Measurements from ENCODE around the gene GHRH.

GHRH gene, protein sequence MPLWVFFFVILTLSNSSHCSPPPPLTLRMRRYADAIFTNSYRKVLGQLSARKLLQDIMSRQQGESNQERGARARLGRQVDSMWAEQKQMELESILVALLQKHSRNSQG

DNA sequence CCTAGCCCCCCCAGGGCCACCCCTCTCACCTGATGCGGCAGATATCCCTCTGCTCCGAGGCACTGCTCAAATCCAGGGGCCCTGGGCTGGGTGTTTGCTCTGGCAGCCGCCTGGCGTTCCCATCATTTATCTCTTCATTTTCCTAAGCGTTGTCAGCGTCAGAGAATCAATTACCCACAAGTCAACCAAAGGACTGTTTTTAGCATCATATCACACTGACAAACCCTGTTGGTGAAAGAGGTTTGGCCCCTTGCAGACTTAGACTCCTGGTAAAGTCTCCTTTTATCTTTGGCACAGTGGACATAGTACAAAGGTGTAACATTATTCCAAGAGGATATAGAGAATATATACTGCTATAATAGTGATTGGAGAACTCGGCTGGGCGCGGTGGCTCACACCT is at the start of gene GHRH:
GHRH (minus strand) TSS at position 101 of the 400 bp plus-strand sequence. CDS start 4,925 bp downstream, outside the sequence.
- DNase-seq, result no peak

DNA sequence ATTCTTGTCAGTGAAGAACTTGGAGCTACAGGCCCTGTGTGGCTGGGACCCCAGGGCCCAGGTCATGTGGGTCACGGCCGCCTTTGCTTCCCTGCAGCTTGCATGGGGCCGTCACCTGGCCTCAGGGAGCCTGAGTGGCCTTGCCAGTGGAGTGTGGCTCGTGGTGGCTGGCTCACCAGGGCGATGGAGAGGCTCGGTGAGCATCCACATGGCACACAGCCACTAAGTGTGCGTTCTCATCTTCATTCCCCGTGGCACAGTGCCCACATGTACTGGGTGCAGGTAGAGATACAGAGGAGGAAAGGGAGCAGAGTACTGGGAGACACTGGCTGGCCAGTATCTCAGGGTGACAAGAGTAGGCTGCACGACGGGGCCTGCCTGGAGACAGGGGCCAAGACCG is 49.3 kb upstream of the GHRH start:
- DNase-seq, result no peak

- no peak for DNase-seq
These were observed 48.4 kb upstream of the GHRH start for GRCh38 chr20:37309936-37310590.

GRCh38 chr20:37309290-37309689 is 47.7 kb upstream of the GHRH start:
- DNase-seq, result no peak

DNA sequence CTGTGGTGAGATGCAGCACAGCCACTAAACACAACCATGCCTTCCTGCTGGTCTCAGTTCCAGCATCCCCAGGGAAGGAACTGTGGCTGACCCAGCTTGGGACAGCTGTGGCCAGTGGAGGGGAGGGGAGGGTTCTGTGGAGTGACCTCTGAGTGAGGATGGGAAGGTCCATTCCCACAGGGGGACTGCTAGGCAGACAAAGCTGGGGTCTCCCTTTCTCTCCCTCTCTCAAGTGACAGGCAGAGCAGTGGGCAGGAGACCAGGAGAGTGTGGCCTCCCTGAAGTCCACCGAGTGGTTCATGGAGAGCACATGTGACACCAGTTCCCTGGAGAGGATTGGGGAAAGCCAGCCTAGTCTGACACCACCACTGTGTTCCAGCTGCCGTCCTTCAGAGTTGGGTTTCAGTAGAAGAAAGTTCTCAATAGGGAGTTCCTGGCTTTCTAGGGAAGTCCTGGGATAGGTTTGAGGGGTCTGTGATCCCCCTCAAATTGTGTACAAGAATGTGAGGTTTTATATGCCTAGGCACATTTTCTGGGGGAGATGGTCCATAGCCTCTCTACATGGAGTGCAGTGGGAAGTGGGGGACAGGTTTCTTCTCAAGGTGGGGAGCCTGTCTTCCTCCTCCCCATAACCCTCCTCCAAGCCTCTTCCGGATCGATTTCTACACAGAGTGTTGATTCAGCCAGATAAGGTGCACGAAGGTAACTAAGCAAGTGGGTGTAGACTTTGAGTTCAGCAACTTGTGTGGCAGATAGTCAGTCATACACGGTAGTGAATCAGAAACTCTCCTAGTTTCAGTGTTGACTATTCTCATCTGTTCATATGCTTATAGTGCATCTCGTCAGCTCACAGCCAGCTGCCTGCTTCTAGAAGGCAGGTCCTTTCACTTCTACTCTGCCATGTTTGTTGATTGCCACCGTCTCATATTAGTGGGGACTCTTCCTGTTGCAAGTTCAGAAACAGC is 46.8 kb upstream of the GHRH start:
- DNase-seq, result no peak

- DNase-seq, result no peak
These were observed 44.2 kb upstream of the GHRH start for GRCh38 chr20:37305839-37306238.

DNA sequence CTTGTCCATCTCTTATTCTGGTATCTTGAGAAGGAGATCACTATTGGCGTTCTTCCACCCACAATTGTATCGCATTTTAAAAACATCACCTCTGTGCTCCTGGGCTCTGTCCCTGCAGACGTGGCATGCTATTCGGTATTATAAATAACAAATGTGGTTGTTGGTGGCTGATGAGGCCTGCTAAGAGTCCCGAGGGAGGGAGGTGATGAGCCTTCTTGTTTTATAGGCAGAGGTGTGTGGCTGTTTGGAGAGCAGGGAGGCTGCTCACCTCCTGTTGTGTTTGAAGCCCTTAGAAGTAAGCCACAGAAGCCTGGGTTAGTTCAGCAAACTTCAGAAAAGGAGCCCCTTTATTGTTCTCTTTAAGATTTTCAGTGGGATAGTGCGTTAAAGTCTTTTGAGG is 43.5 kb upstream of the GHRH start:
- no peak for DNase-seq

DNA sequence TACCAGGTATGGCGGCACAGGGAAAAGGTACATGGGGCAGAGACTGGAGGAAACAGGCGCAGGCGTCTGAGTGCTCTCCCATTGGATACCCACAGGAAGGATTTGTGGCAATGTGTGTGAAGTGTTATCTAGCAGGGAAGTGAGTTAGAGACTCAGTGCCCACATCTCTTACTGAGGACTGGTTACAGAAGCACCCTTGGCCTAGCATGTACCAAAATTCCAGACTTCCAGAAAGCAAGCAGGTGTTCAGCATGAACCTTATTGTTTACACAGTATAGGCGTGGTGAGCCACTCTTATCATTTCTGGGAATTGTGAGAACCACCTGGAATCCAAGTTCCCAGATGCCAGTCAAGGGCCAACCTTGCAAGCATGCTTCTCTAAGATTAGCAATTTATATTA is 42.0 kb upstream of the GHRH start:
- DNase-seq, result no peak

GRCh38 chr20:37302981-37303380 is 41.4 kb upstream of the GHRH start:
- no peak for DNase-seq

- no peak for DNase-seq
These were observed 39.9 kb upstream of the GHRH start for GRCh38 chr20:37301558-37301957.

GRCh38 chr20:37301120-37301519 is 39.5 kb upstream of the GHRH start:
- no peak for DNase-seq

- DNase-seq, result no peak
These were observed 38.3 kb upstream of the GHRH start for GRCh38 chr20:37299718-37300528.

DNA sequence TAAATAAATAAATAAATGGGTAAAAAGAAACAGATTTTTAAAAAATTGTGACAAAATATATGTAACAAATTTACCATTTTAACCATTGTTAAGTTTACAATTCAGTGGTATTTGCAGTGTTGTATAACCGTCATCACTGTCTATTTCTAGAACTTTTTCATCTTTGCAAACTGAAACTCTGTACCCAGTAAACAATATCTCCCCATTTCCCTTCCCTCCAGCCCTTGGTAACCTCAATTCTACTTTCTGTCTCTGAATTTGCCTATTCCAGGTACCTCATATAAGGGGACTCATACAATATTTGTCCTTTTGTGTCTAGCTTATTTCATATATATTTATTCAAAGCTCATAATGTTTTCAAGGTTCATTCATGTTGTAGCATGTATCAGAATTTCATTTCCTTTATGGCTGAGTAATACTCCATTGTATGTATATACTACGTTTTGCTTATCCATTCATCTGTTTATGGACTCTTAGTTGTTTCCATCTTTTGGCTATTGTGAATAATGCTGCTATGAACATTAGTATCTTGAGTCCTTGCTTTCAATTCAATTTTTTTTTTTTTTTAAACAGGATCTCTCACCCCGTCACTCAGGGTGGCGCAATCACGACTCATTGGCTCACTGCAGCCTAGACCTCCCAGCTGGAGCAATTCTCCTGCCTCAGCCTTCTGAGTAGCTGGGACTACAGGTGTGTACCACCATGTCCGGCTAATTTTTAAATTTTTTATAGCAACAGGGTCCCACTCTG is 36.8 kb upstream of the GHRH start:
- no peak for DNase-seq

GRCh38 chr20:37297066-37297736 is 35.6 kb upstream of the GHRH start:
- DNase-seq, result no peak

GRCh38 chr20:37296371-37296770 is 34.8 kb upstream of the GHRH start:
- DNase-seq, result no peak

DNA sequence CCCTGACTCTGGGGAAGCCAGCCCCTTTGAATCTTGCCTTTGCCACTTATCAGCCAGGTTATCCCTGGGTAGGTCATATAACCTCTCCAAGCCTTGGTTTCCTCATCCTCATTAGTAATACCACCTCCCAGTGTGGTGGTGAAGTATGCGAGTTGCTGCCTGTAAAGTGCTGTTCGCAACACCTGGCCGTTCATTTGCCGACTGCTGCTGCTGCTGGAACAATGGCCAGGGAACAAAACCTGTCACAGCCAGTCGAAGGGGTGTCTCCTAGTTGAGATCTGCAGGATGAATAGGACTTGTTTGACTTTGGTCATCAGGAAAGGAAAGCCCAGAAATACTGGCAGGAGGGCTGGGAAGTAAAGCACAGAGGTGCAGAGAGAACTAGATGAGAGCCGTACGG is 34.0 kb upstream of the GHRH start:
- DNase-seq, result no peak

DNA sequence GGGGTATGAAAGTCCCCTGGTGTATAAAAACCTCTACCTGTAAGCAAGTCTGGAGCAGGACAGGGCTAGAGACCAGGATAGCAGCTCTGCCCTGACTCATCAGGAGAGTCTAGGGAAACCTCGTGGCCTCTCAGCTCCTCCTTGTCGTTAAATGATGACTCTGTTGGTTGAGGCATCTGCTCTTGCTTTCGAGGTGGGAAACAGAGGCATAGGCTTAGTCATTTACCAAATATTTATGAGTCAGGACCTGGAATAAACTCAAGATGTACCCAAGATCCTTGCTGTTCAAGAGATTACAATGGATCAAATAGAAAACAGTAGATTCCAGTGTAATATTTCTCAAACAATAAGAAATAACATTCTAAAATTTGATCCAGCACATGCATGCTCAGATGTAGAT is 33.4 kb upstream of the GHRH start:
- DNase-seq, result no peak

DNA sequence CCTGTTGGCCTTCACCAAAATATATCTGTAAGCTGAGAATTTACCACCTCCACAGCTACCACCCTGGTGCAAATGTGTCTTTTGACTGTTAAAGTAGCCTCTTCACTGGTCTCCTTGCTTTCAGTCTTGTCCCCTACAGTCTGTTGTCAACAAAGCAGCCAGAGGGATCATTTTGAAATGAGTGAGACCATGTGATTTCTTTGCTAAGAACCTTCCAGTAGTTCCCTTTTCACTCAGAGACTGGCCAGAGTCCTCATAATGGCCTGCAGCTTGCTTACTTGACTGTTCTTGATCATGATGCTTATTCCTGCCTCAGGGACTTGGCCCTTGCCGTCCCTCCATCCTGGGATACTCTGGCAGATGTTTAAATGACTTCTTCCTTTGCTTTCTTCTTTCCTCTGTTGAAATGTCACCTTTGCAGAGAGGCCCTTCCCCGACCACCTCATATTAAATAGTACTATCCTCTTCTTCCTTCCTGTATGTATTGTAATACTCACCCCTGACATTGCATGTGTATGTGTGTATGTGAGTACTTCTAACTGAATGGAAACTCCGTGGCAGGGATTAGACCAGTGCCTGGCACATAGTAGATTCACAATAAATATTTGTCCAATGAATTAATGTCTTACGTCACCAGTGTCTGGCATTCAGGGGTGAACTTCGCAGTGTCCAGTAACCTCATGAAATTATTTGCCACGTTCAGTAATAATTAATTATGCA is 32.8 kb upstream of the GHRH start:
- DNase-seq, result no peak

DNA sequence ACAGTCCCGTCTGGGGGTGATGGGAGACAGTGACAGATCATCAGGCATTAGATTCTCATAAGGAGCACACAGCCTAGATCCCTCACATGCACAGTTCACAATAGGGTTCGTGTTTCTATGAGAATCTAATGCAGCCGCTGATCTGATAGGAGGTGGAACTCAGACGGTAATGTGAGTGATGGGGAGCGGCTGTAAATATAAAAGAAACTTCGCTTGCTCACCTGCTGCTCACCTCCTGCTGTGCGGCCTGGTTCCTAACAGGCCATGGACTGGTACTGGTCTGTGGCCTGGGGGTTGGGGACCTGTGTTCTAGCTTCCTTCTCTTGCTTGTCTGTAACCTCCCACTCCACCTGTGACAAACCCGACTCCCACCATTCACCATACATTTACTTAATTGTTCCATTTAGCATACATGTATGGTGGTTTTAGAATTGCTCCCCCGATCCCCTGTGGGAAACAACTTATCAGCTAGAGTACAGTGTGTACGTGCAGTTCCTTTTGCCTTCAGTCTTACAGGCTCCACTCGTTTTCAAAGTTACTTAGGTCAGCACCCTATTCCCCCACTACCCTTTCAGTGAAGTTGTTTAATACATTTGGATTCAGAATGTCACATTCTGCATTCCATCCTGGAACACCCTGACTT is 31.8 kb upstream of the GHRH start:
- no peak for DNase-seq

GRCh38 chr20:37291724-37292126 is 30.1 kb upstream of the GHRH start:
- DNase-seq, result no peak

Data from CD4-positive, alpha-beta T cell treated with Interleukin-10 for 1 hour (primary cell).